HepG2 (cell line): Measurements from ENCODE around the gene NANOGP8. TPM values are rescaled to one million over a fixed set of nuclear protein-coding genes. Genes with fewer than 3 reads are reported as not detected.

Experiments used
- ATAC-seq: fragments of 200-7000 bp; cut with Tn5 transposase; 3 replicates; pipeline ENCODE4 v1.9.1; 2020; ENCODE audit warnings: mild to moderate bottlenecking, moderate library complexity
- BruUV-seq: library from RNA; stranded (reverse); fragments of 400-500 nt; replicated peaks from 2 replicates; lab custom pipeline; 2021; lab: Mats Ljungman, UMichigan
- CTCF ChIA-PET: fragments of 300-600 bp; formaldehyde crosslinking; extraction: SDS; loops from one replicate; lab custom pipeline; 2021; ENCODE audit warnings: low total read pairs, inconsistent platforms, low intra/inter-chr PET ratio; lab: Yijun Ruan, JAX
- POLR2A ChIA-PET: fragments of 350-600 bp; sonication (Branson Sonifier 250); formaldehyde crosslinking; loops from one replicate; lab custom pipeline; 2020; ENCODE audit warnings: antibody characterized with exemption, inconsistent platforms; lab: Yijun Ruan, JAX
- DNase-seq: peaks from one replicate; pipeline ENCODE4 v3.0.0-alpha.2; 2015; ENCODE audit warnings: low spot score
- FAIRE-seq: peaks from 3 replicates; lab custom pipeline; 2011; peaks lifted over from hg19 to GRCh38; lab: Jason Lieb, UNC
- H2AFZ ChIP-seq: one replicate; pipeline ENCODE4 v1.6.1; 2011; ENCODE audit warnings: low read length, inconsistent platforms
- H3K27ac ChIP-seq: fragments of 300-600 bp; 3 replicates; pipeline ENCODE4 v1.8.0; 2011; ENCODE audit warnings: mixed run types, mild to moderate bottlenecking, mixed read lengths, low read length, inconsistent platforms; ENCODE audit not compliant: insufficient read depth; ENCODE audit errors: extremely low read length
- H3K27me3 ChIP-seq, 2 experiments: fragments of 200-600 bp in 1 of 2; 2 replicates in 1 of 2; 3 replicates in 1 of 2; pipeline versions ENCODE4 v1.6.0 to v1.8.0; 2011; ENCODE audit warnings: low read length in 2 of 2, mild to moderate bottlenecking in 2 of 2, moderate library complexity in 2 of 2, inconsistent platforms in 1 of 2; ENCODE audit not compliant: insufficient read depth in 2 of 2, control insufficient read depth in 1 of 2
- H3K36me3 ChIP-seq, 2 experiments: fragments of 200-600 bp in 1 of 2; replicated peaks in 1 of 2; 2 replicates in 1 of 2; 3 replicates in 1 of 2; pipeline versions ENCODE4 v1.5.1 to v1.8.0; 2011; ENCODE audit warnings: low read length in 2 of 2, inconsistent platforms in 1 of 2; ENCODE audit not compliant: insufficient read depth in 2 of 2, control insufficient read depth in 1 of 2
- H3K4me1 ChIP-seq: 2 replicates; pipeline ENCODE4 v1.5.1; 2012; ENCODE audit warnings: low read length, inconsistent platforms; ENCODE audit not compliant: insufficient read depth
- H3K4me2 ChIP-seq: 2 replicates; pipeline ENCODE4 v1.6.0; 2011; ENCODE audit warnings: low read depth, low read length, inconsistent platforms
- H3K4me3 ChIP-seq, 3 experiments: fragments of 200-600 bp in 1 of 3; sonication (generic), shearing (Covaris generic) in 1 of 3; replicated peaks in 1 of 3; 2 replicates each; pipeline ENCODE4 v1.5.1; 2011 to 2016; ENCODE audit warnings: low read length in 3 of 3, inconsistent platforms in 2 of 3, low read depth in 2 of 3, mild to moderate bottlenecking in 2 of 3, control low read depth in 1 of 3, mixed read lengths in 1 of 3; ENCODE audit not compliant: insufficient read depth in 1 of 3
- H3K79me2 ChIP-seq: one replicate; pipeline ENCODE4 v1.6.1; 2011; ENCODE audit warnings: low read length, inconsistent platforms; ENCODE audit not compliant: insufficient read depth
- H3K9ac ChIP-seq: 2 replicates; pipeline ENCODE4 v1.6.0; 2011; ENCODE audit warnings: mild to moderate bottlenecking, low read depth, low read length, inconsistent platforms; ENCODE audit not compliant: insufficient read depth
- H3K9me3 ChIP-seq: 2 replicates; pipeline ENCODE4 v1.5.1; 2012; ENCODE audit warnings: mild to moderate bottlenecking, low read length
- H4K20me1 ChIP-seq: 2 replicates; pipeline ENCODE4 v1.6.0; 2011; ENCODE audit warnings: inconsistent platforms, mild to moderate bottlenecking, low read length, moderate library complexity; ENCODE audit not compliant: insufficient read depth
- CAMTA2 ChIP-seq: sonication (generic); formaldehyde crosslinking; IDR thresholded peaks from 2 replicates; pipeline ENCODE4 v1.4.0; 2020; ENCODE audit warnings: mild to moderate bottlenecking, missing genetic modification reagents, borderline replicate concordance
- DPF2 ChIP-seq: sonication (generic); formaldehyde crosslinking; IDR thresholded peaks from 2 replicates; pipeline ENCODE4 v1.4.0; 2020; ENCODE audit warnings: mild to moderate bottlenecking, low read depth, missing genetic modification reagents, borderline replicate concordance
- NR3C1 ChIP-seq: sonication (generic); formaldehyde crosslinking; IDR thresholded peaks from 2 replicates; pipeline ENCODE4 v1.4.0; 2020; ENCODE audit warnings: missing genetic modification reagents
- PAWR ChIP-seq: sonication (generic); formaldehyde crosslinking; IDR thresholded peaks from 2 replicates; pipeline ENCODE4 v1.4.0; 2020; ENCODE audit warnings: missing genetic modification reagents, mild to moderate bottlenecking, borderline replicate concordance
- YY1 ChIP-seq: IDR thresholded peaks from 2 replicates; pipeline ENCODE4 v1.6.1; 2011; ENCODE audit warnings: low read length, low read depth, moderate library complexity, mild to moderate bottlenecking; ENCODE audit not compliant: insufficient read depth, insufficient replicate concordance
- ZKSCAN1 ChIP-seq: fragments of 150-350 bp; IDR thresholded peaks from 2 replicates; pipeline ENCODE4 v1.6.1; 2014; ENCODE audit warnings: low read length
- ZMYM4 ChIP-seq: sonication (generic); formaldehyde crosslinking; IDR thresholded peaks from 2 replicates; pipeline ENCODE4 v1.8.1; 2023; ENCODE audit warnings: mild to moderate bottlenecking, missing genetic modification reagents
- ZNF563 ChIP-seq: sonication (generic); formaldehyde crosslinking; IDR thresholded peaks from 2 replicates; pipeline ENCODE4 v1.8.0; 2022; ENCODE audit warnings: mild to moderate bottlenecking, moderate library complexity, missing genetic modification reagents
- ZNF883 ChIP-seq: sonication (generic); formaldehyde crosslinking; IDR thresholded peaks from 2 replicates; pipeline ENCODE4 v1.5.1; 2020; ENCODE audit warnings: mild to moderate bottlenecking, missing genetic modification reagents; ENCODE audit errors: not compliant biosample characterization
- WGBS: methylation state at CpG from one replicate; pipeline ENCODE4 v1.1.6; 2017; ENCODE audit warnings: low lambda C conversion rate; 5-methylcytosine and 5-hydroxymethylcytosine counted together
- in situ Hi-C: cut with HindIII; loops from 2 replicates; pipeline ENCODE4 v1.10.0; 2017; ENCODE audit warnings: low pct_unique_long_range_greater_than_20kb; ENCODE audit not compliant: extremely low pct_ligation_motif_present
- intact Hi-C: fragments of 100-400 bp; cut with micrococcal nuclease; formaldehyde crosslinking; loops from one replicate; pipeline ENCODE4 v1.10.0; 2022; ENCODE audit not compliant: unreplicated experiment
- polyA plus RNA-seq, 8 experiments: library from polyadenylated mRNA; depleted of rRNA in 3 of 8; stranded (reverse) in 7 of 8; unstranded in 1 of 8; fragments of >200 nt; fragmentation: Illumina TruSeq in 4 of 8; extraction: Trizol in 4 of 8; gene quantifications; 2 replicates each; pipeline versions ENCODE4 v1.2.1 to v1.2.3, GENCODE V29; 2011 to 2016; ENCODE audit warnings: low read depth in 4 of 8, missing spikeins in 1 of 8, mixed read lengths in 1 of 8; ENCODE audit not compliant: insufficient read depth in 1 of 8
- total RNA-seq, 5 experiments: library from RNA; depleted of rRNA; stranded (reverse); fragments of >200 nt; fragmentation: Illumina TruSeq; extraction: Trizol; gene quantifications; 2 replicates each; pipeline ENCODE4 v1.2.3, GENCODE V29; 2016; ENCODE audit warnings: low read depth in 1 of 5
- TF ChIP-seq, protein P1 (sequence below): sonication (generic); formaldehyde crosslinking; IDR thresholded peaks from 2 replicates; pipeline ENCODE4 v1.4.0; 2020; ENCODE audit warnings: mild to moderate bottlenecking, missing genetic modification reagents

Gene NANOGP8
- total and polyA plus RNA-seq, 2 of the 13 experiments (the other 11 are each of a cell fraction or from before 2014, with no cell fraction given): 0.27 TPM; not detected in 1

DNA sequence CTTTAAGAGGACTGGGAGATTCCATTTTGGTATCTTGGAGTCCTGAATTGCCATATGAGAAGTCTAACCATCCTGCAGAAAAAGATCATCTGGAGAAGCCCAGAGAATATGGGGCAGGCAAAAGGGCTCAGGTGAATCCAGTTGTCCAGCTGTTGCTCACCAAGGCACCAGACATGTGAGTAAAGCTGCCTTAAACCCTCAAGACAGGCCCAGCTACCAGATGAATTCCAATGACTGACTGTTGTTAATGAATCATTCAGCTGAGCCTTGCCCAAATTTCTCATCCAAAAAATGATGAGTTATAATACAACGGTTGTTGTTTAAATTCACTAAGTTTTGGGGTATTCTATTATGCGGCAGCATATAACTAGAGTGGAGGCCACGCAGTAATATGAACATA lies 22.0 kb upstream of the NANOGP8 start:
- Histone ChIP-seq H3K4me1 (no peaks in the 10 kb centered on the region), H3K4me2 (no peak overlapping the region), H3K27me3 (no peaks in the 10 kb centered on the region), H2AFZ (no peak overlapping the region), H3K9me3 (no peaks in the 10 kb centered on the region), H3K27ac (no peak overlapping the region), H3K4me3 (no peak overlapping the region), H4K20me1 (no peaks in the 10 kb centered on the region), H3K36me3 (no peaks in the 10 kb centered on the region), H3K79me2 (no peaks in the 10 kb centered on the region), H3K9ac (no peak overlapping the region)
- BruUV-seq: no TSS peak
- in situ Hi-C loops: no loop called here
- intact Hi-C loops: no loop called here
- ATAC-seq: no peak
- ChIA-PET CTCF (no interaction called here), POLR2A (no interaction called here)
- DNase-seq: no peak
- TF ChIP-seq CAMTA2: no peak
- TF ChIP-seq, protein P1, sequence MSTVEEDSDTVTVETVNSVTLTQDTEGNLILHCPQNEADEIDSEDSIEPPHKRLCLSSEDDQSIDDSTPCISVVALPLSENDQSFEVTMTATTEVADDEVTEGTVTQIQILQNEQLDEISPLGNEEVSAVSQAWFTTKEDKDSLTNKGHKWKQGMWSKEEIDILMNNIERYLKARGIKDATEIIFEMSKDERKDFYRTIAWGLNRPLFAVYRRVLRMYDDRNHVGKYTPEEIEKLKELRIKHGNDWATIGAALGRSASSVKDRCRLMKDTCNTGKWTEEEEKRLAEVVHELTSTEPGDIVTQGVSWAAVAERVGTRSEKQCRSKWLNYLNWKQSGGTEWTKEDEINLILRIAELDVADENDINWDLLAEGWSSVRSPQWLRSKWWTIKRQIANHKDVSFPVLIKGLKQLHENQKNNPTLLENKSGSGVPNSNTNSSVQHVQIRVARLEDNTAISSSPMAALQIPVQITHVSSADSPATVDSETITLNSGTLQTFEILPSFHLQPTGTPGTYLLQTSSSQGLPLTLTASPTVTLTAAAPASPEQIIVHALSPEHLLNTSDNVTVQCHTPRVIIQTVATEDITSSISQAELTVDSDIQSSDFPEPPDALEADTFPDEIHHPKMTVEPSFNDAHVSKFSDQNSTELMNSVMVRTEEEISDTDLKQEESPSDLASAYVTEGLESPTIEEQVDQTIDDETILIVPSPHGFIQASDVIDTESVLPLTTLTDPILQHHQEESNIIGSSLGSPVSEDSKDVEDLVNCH (CRISPR knock-in tag): no peak
- TF ChIP-seq ZMYM4 (CRISPR knock-in tag): no peak
- TF ChIP-seq ZNF563: no peak
- TF ChIP-seq ZNF883 (CRISPR knock-in tag): no peak
- TF ChIP-seq ZKSCAN1: no peak
- no peak for TF ChIP-seq YY1
- no peak for TF ChIP-seq DPF2 (CRISPR knock-in tag)
- no peak for TF ChIP-seq PAWR
- TF ChIP-seq NR3C1 (CRISPR knock-in tag): no peak
- no peak for FAIRE-seq
- 96% methylated on average over 3 of the region's 3 CpGs for WGBS
